CD4-positive, alpha-beta T cell treated with Interferon gamma for 1 hour (primary cell): Measurements from ENCODE around the gene TMCO1.
"Not testable (repeated sequence)": the region's sequence is repeated elsewhere in the genome, so short reads cannot be mapped to it uniquely, and the experiment has no call there.

ENCODE experiments used
- DNase-seq: peaks from one replicate; pipeline ENCODE4 v3.0.0-alpha.2; 2020

Gene TMCO1

DNA sequence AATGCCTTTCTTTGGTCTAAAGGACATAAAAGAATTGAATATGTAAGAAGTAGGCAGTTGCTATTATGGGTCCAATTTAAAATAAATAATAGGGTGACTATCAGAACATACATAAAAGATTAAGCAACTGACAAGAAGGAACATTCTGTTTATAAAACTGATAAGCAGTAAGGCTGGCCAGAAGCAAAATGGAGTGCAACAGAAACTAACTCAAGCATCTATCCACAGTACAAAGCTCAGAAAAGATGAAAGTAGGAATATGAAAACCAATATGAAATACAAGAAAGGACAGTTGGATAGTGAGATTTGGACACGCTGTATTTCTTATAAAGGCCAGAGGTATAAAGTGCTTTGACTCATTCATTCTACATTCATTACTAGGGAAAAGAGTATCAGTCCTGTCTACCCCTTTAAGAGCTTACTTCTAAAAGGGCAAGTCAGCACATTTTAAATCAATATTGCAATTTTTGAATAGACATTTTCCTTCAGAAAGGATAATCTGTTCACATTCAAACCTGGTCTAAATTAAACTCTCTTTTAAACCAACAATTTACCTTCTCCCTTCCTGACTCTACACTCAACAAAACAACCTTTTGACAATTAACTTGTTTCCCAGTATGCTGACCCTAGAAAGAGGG lies 84.7 kb downstream of the TMCO1 start:
- DNase-seq: no peak

DNA sequence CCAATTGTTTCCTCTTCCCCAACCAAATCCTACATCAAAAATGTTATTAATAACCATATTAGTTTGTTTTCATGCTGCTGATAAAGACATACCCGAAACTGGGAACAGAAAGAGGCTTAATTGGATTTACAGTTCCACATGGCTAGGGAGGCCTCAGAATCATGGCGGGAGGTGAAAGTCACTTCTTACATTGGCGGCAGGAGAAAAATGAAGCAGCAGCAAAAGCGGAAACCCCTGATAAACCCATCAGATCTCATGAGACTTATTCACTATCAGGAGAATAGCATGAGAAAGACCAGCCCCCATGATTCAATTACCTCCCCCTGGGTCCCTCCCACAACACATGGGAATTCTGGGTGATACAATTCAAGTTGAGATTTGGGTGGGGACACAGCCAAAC lies 87.9 kb downstream of the TMCO1 start:
- DNase-seq: not testable (repeated sequence)

DNA sequence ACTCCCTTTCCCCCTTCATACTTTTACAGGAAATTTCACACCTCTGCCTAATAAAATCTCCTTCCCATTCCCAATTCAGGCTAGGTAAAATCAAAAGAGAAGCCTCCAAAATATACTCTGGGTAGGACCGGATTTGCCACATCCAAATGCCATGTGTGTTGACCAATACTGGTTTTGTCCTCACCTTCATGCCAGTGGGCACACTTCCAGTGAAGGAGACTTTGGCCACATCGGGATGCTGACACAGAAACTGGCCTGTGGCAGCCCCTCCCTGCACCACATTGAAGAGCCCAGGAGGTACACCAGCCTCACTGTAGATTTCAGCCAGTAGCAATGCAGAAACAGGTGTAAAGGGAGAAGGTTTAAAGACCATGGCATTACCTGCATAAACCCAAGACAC lies 88.4 kb downstream of the TMCO1 start:
- no peak for DNase-seq

DNA sequence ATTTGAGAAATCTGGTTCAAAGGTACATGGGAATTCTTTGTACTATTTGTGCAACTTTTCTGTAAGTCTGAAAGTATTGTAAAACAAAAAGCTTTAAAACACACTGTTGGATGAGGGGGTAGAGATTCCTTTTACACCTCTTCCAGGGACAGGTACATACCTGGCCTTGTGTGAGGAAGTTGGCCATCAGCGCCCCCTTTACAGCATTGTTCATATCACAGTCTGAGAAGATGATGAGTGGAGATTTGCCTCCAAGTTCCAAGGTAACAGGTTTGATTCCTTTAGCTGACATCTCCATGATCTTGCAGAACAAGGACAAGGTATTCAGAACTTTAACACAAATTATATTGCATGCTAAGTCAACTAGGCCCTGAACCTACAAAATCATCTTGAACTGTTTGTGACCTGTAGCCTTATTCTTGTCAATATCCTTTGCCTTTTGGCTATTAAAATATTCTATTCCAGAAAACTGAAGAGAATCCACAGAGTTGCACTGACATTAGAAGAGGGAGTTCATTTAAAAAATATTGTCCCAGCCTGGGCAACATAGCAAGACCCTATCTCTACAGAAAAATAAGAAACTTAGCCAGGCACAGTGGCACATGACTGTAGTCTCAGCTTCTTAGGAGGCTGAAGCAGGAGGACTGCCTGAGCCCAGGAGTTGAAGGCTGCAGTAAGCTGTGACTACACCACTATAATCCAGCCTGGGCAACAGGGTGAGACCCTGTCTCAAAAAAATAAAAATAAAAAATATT lies 89.2 kb downstream of the TMCO1 start:
- DNase-seq: no peak

DNA sequence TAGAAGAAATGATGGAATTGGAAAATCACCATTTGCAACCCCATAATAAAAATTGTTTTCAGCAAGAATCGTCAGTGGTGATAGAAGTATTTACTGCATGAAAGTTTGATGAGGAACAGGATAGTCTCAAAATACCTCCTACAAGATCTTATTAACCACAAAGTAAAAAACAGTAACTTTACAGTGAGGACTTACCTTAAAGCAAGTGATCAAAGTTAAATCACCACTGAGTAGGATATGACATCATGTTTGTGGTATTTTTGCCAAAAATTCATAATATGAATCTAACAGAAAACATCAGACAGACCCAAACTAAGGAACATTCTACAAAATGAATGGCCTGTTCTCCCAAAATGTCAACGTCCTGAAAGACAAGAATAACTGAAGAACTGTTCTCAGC lies 90.2 kb downstream of the TMCO1 start:
- no peak for DNase-seq
